HCT116 (cell line): Measurements from ENCODE around the gene EHD3. TPM values are rescaled to one million over a fixed set of nuclear protein-coding genes. Genes with fewer than 3 reads are reported as not detected.

Source experiments
- ATAC-seq: fragments of 200-7000 bp; cut with Tn5 transposase; 2 replicates; pipeline ENCODE4 v1.9.1; 2020; ENCODE audit warnings: mild to moderate bottlenecking, moderate library complexity
- BruUV-seq: library from RNA; stranded (reverse); fragments of 400-500 nt; replicated peaks from 2 replicates; lab custom pipeline; 2021; lab: Mats Ljungman, UMichigan
- CTCF ChIA-PET: fragments of 300-600 bp; sonication (Branson Sonifier 250); formaldehyde crosslinking; loops from one replicate; lab custom pipeline; 2021; ENCODE audit warnings: antibody characterized with exemption; lab: Charles Lee
- POLR2A ChIA-PET: fragments of 300-600, 350-600 bp; sonication (Branson Sonifier 250); formaldehyde crosslinking; loops from one replicate; lab custom pipeline; 2021; ENCODE audit warnings: antibody characterized with exemption; lab: Charles Lee
- RAD21 ChIA-PET, 2 experiments: fragments of 300-600 bp; sonication (Branson Sonifier 250); formaldehyde crosslinking; loops; one replicate each; lab custom pipeline; 2023; ENCODE audit warnings: low total read pairs in 2 of 2; ENCODE audit not compliant: uncharacterized antibody in 2 of 2, unreplicated experiment in 2 of 2, low non-redundant PET in 1 of 2; lab: Charles Lee
- DNase-seq: peaks from one replicate; pipeline ENCODE4 v3.0.0-alpha.2; 2010; ENCODE audit warnings: low read depth, low spot score
- H2AFZ ChIP-seq: fragments of 200-600 bp; shearing (Covaris generic), sonication (generic); 2 replicates; pipeline ENCODE4 v1.6.1; 2017; ENCODE audit warnings: low read depth, mixed run types, mixed read lengths, antibody characterized with exemption, low read length; ENCODE audit not compliant: poor library complexity, severe bottlenecking
- H3K27ac ChIP-seq: 2 replicates; pipeline ENCODE4 v1.5.1; 2012; ENCODE audit warnings: low read depth, low read length
- H3K27me3 ChIP-seq: fragments of 200-600 bp; sonication (generic); 2 replicates; pipeline ENCODE4 v1.6.1; 2016; ENCODE audit warnings: mixed run types, low read length, mixed read lengths; ENCODE audit not compliant: insufficient read depth
- H3K36me3 ChIP-seq, 2 experiments: fragments of 200-500 bp in 1 of 2; fragments of 200-600 bp in 1 of 2; sonication (Bioruptor generic) in 1 of 2; sonication (generic) in 1 of 2; 2 replicates each; pipeline versions ENCODE4 v1.5.1 to v1.6.1; 2014 to 2016; ENCODE audit warnings: low read length in 2 of 2, inconsistent platforms in 1 of 2, mixed read lengths in 1 of 2, mixed run types in 1 of 2; ENCODE audit not compliant: insufficient read depth in 2 of 2, control insufficient read depth in 1 of 2
- H3K4me1 ChIP-seq, 2 experiments: fragments of 200-600 bp in 1 of 2; sonication (generic) in 1 of 2; 2 replicates each; pipeline versions ENCODE4 v1.5.1 to v1.6.1; 2012 to 2017; ENCODE audit warnings: low read length in 2 of 2, inconsistent platforms in 1 of 2, mild to moderate bottlenecking in 1 of 2, mixed read lengths in 1 of 2, mixed run types in 1 of 2, moderate library complexity in 1 of 2; ENCODE audit not compliant: insufficient read depth in 2 of 2, control insufficient read depth in 1 of 2
- H3K4me2 ChIP-seq: fragments of 200-600 bp; sonication (generic); 2 replicates; pipeline ENCODE4 v1.6.1; 2017; ENCODE audit warnings: mixed run types, low read length, mixed read lengths
- H3K4me3 ChIP-seq, 2 experiments: fragments of 200-600 bp in 1 of 2; sonication (generic) in 1 of 2; replicated peaks in 1 of 2; 2 replicates each; pipeline ENCODE4 v1.5.1; 2011 to 2016; ENCODE audit warnings: low read length in 2 of 2, control low read depth in 1 of 2, low read depth in 1 of 2, mild to moderate bottlenecking in 1 of 2, mixed read lengths in 1 of 2, mixed run types in 1 of 2
- H3K79me2 ChIP-seq: fragments of 200-600 bp; sonication (generic); 2 replicates; pipeline ENCODE4 v1.6.1; 2017; ENCODE audit warnings: mild to moderate bottlenecking, mixed run types, low read length, moderate library complexity, mixed read lengths; ENCODE audit not compliant: insufficient read depth
- H3K9ac ChIP-seq: fragments of 200-600 bp; sonication (generic); 2 replicates; pipeline ENCODE4 v1.6.1; 2016; ENCODE audit warnings: low read length, mixed read lengths
- H3K9me2 ChIP-seq: fragments of 200-600 bp; sonication (generic), shearing (Covaris generic); 2 replicates; pipeline ENCODE4 v1.6.1; 2017; ENCODE audit warnings: mixed run types, mild to moderate bottlenecking, moderate library complexity; ENCODE audit not compliant: insufficient read depth
- H3K9me3 ChIP-seq, 2 experiments: fragments of 200-500 bp in 1 of 2; fragments of 200-600 bp in 1 of 2; sonication (Bioruptor generic) in 1 of 2; sonication (generic) in 1 of 2; 2 replicates each; pipeline ENCODE4 v1.6.1; 2014 to 2017; ENCODE audit warnings: low read length in 2 of 2, mixed read lengths in 2 of 2, inconsistent platforms in 1 of 2, low read depth in 1 of 2, mild to moderate bottlenecking in 1 of 2, mixed run types in 1 of 2, moderate library complexity in 1 of 2; ENCODE audit not compliant: control insufficient read depth in 1 of 2, insufficient read depth in 1 of 2
- H4K20me1 ChIP-seq: fragments of 200-600 bp; sonication (generic), shearing (Covaris generic); 2 replicates; pipeline ENCODE4 v1.6.1; 2017; ENCODE audit warnings: mixed run types, mild to moderate bottlenecking, moderate library complexity; ENCODE audit not compliant: insufficient read depth
- ELF1 ChIP-seq: IDR thresholded peaks from 2 replicates; pipeline ENCODE4 v1.6.1; 2012; ENCODE audit warnings: low read depth, borderline replicate concordance
- EZH2 ChIP-seq: fragments of 200-600 bp; sonication (generic); IDR thresholded peaks from 2 replicates; pipeline ENCODE4 v1.6.1; 2017; ENCODE audit warnings: antibody characterized with exemption, mixed run types
- EZH2phosphoT487 ChIP-seq: fragments of 200-600 bp; IDR thresholded peaks from 2 replicates; pipeline ENCODE4 v1.6.1; 2018; ENCODE audit warnings: antibody characterized with exemption, borderline replicate concordance
- FOSL1 ChIP-seq: IDR thresholded peaks from 2 replicates; pipeline ENCODE4 v1.6.1; 2012; ENCODE audit warnings: low read depth
- JUND ChIP-seq: IDR thresholded peaks from 2 replicates; pipeline ENCODE4 v1.6.1; 2012
- POLR2A ChIP-seq: IDR thresholded peaks from 2 replicates; pipeline ENCODE4 v1.7.0; 2011; ENCODE audit warnings: borderline replicate concordance; ENCODE audit not compliant: insufficient read depth, insufficient read length; ENCODE audit errors: extremely low read depth
- POLR2AphosphoS5 ChIP-seq: IDR thresholded peaks from 2 replicates; pipeline ENCODE4 v1.6.1; 2011; ENCODE audit warnings: mild to moderate bottlenecking, low read depth, low read length, moderate library complexity
- RAD21 ChIP-seq: IDR thresholded peaks from 2 replicates; pipeline ENCODE4 v1.6.1; 2012; ENCODE audit warnings: low read depth, mild to moderate bottlenecking
- SIN3A ChIP-seq: IDR thresholded peaks from 2 replicates; pipeline ENCODE4 v1.6.1; 2012; ENCODE audit warnings: low read depth
- SP1 ChIP-seq: IDR thresholded peaks from 2 replicates; pipeline ENCODE4 v1.6.1; 2012; ENCODE audit warnings: low read depth
- TCF7L2 ChIP-seq: IDR thresholded peaks from 2 replicates; pipeline ENCODE4 v1.7.0; 2011; ENCODE audit warnings: borderline replicate concordance, inconsistent platforms; ENCODE audit not compliant: insufficient read depth, insufficient read length; ENCODE audit errors: extremely low read depth
- intact Hi-C: fragments of 100-400 bp; cut with micrococcal nuclease; formaldehyde crosslinking; loops from 2 replicates; pipeline ENCODE4 v1.10.0; 2022
- total RNA-seq: library from RNA; stranded (reverse); gene quantifications from one replicate; pipeline ENCODE4 v1.2.1, GENCODE V29; 2021; ENCODE audit not compliant: unreplicated experiment
- TF ChIP-seq, protein P1 (sequence below), 3 experiments: fragments of 200-600 bp in 1 of 3; sonication (generic) in 1 of 3; IDR thresholded peaks in 2 of 3; conservative IDR thresholded peaks in 1 of 3; 2 replicates each; pipeline ENCODE4 v1.5.1; 2012 to 2017; ENCODE audit warnings: low read depth in 2 of 3, low read length in 2 of 3, antibody characterized with exemption in 1 of 3, borderline replicate concordance in 1 of 3, control low read depth in 1 of 3, mild to moderate bottlenecking in 1 of 3, mixed read lengths in 1 of 3, mixed run types in 1 of 3, moderate library complexity in 1 of 3; ENCODE audit not compliant: insufficient read depth in 1 of 3
- TF ChIP-seq, protein P2 (sequence below): IDR thresholded peaks from 2 replicates; pipeline ENCODE4 v1.6.1; 2011; ENCODE audit warnings: mild to moderate bottlenecking, low read length, moderate library complexity; ENCODE audit not compliant: insufficient replicate concordance; ENCODE audit errors: extremely low read depth

Gene EHD3
- total RNA-seq, 1 experiment from 2014 or later = not detected

DNA sequence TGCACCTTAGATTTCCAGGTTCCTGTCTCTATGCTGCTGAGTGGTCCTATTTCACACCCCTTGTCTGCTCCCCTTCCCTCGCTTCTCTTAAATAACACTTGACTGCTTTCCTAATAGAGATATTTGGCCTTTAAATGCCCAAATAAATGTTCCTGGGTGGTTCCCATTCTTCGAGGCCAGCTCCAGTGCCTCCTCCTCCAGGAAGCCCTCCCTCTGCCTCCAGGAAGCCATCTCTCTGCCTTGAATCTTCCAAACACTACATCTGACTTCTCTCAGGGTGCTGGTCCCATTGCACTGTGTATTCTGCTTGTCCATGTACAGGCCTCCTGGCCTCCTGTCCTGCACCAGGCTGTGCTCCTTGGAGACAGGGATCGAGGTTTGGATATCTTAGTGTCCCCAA, 14.2 kb downstream of the EHD3 start:
- Histone ChIP-seq H3K9ac (no peak overlapping the region), H3K4me2 (no peak overlapping the region)
- DNase-seq = no peak
- no peak for TF ChIP-seq EZH2
- no peak for TF ChIP-seq EZH2phosphoT487
- TF ChIP-seq, protein P1, sequence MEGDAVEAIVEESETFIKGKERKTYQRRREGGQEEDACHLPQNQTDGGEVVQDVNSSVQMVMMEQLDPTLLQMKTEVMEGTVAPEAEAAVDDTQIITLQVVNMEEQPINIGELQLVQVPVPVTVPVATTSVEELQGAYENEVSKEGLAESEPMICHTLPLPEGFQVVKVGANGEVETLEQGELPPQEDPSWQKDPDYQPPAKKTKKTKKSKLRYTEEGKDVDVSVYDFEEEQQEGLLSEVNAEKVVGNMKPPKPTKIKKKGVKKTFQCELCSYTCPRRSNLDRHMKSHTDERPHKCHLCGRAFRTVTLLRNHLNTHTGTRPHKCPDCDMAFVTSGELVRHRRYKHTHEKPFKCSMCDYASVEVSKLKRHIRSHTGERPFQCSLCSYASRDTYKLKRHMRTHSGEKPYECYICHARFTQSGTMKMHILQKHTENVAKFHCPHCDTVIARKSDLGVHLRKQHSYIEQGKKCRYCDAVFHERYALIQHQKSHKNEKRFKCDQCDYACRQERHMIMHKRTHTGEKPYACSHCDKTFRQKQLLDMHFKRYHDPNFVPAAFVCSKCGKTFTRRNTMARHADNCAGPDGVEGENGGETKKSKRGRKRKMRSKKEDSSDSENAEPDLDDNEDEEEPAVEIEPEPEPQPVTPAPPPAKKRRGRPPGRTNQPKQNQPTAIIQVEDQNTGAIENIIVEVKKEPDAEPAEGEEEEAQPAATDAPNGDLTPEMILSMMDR (IDR thresholded peaks at IDR 0.05 in 2 of 3, conservative IDR thresholded peaks at IDR 0.05 in 1 of 3; ENCODE audit: borderline replicate concordance in 1 of 3, insufficient read depth in 1 of 3, low read depth in 2 of 3, low read length in 2 of 3) = no peak
- no peak for TF ChIP-seq JUND
- no peak for TF ChIP-seq RAD21
- no peak for TF ChIP-seq POLR2A
- TF ChIP-seq, protein P2, sequence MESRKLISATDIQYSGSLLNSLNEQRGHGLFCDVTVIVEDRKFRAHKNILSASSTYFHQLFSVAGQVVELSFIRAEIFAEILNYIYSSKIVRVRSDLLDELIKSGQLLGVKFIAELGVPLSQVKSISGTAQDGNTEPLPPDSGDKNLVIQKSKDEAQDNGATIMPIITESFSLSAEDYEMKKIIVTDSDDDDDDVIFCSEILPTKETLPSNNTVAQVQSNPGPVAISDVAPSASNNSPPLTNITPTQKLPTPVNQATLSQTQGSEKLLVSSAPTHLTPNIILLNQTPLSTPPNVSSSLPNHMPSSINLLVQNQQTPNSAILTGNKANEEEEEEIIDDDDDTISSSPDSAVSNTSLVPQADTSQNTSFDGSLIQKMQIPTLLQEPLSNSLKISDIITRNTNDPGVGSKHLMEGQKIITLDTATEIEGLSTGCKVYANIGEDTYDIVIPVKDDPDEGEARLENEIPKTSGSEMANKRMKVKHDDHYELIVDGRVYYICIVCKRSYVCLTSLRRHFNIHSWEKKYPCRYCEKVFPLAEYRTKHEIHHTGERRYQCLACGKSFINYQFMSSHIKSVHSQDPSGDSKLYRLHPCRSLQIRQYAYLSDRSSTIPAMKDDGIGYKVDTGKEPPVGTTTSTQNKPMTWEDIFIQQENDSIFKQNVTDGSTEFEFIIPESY = no peak
- no peak for TF ChIP-seq ELF1
- TF ChIP-seq SP1 = no peak
- no peak for TF ChIP-seq POLR2AphosphoS5
- no peak for TF ChIP-seq FOSL1
- TF ChIP-seq TCF7L2 = no peak
- TF ChIP-seq SIN3A = no peak
- TF ChIP-seq, all 23 proteins: peak for 0
- Histone ChIP-seq H2AFZ (no peak overlapping the region), H3K27me3 (no peaks in the 10 kb centered on the region), H3K4me1 (no peaks in the 10 kb centered on the region), H3K9me2 (no peaks in the 10 kb centered on the region), H3K9me3 (no peaks in the 10 kb centered on the region), H3K27ac (no peak overlapping the region), H3K4me3 (no peak overlapping the region), H4K20me1 (no peaks in the 10 kb centered on the region), H3K79me2 (no peaks in the 10 kb centered on the region), H3K36me3 (no peaks in the 10 kb centered on the region)
- RAD21 ChIA-PET = no interaction called here
- POLR2A ChIA-PET = no interaction called here
- intact Hi-C loops = no loop called here
- CTCF ChIA-PET = no interaction called here
- no TSS peak for BruUV-seq
- no peak for ATAC-seq
